Fibroblast of mammary gland (primary cell): Measurements from ENCODE around the gene AJUBA.
"Not testable (repeated sequence)": the region's sequence is repeated elsewhere in the genome, so short reads cannot be mapped to it uniquely, and the experiment has no call there.

Experiments used
- DNase-seq: peaks from one replicate; pipeline ENCODE4 v3.0.0-alpha.2; 2010; ENCODE audit warnings: low read depth
- H3K4me3 ChIP-seq: 2 replicates; pipeline ENCODE4 v1.5.1; 2011; ENCODE audit warnings: low read depth, mild to moderate bottlenecking, low read length, moderate library complexity; ENCODE audit not compliant: control insufficient read depth
- CTCF ChIP-seq: conservative IDR thresholded peaks from 2 replicates; pipeline ENCODE4 v1.5.1; 2011; ENCODE audit warnings: low read depth, low read length, inconsistent platforms; ENCODE audit not compliant: control insufficient read depth, insufficient read depth

AJUBA gene

GRCh38 chr14:23015618-23016017 is 33.3 kb upstream of the AJUBA start:
- no peak for TF ChIP-seq CTCF
- no peak for DNase-seq
- H3K4me3 ChIP-seq, result no peak overlapping the region

- not testable (repeated sequence) for DNase-seq, H3K4me3 ChIP-seq
Observed at GRCh38 chr14:23013749-23014054, 31.4 kb upstream of the AJUBA start.

- TF ChIP-seq CTCF, result no peak
- DNase-seq, result no peak
- H3K4me3 ChIP-seq, result no peak overlapping the region
Observed at GRCh38 chr14:23013054-23013748, 30.9 kb upstream of the AJUBA start.

- peak within 1 kb of the TSS; percentile 53 for H3K4me3 ChIP-seq
- DNase-seq, result peak; percentile 44
- TF ChIP-seq CTCF, result no peak
Observed at GRCh38 chr14:23009939-23010726, 27.8 kb upstream of the AJUBA start, which contains the start of gene C14orf93. TSS of gene C14orf93 (minus strand) at chr14:23010143. CDS start at chr14:22999023, 11,120 bp downstream.

- no peak for DNase-seq
- peak overlapping the region; percentile 53 for H3K4me3 ChIP-seq
- TF ChIP-seq CTCF, result no peak
Observed at GRCh38 chr14:23009483-23009938, 27.2 kb upstream of the AJUBA start.

GRCh38 chr14:23008831-23009230 is 26.5 kb upstream of the AJUBA start:
- DNase-seq, result peak; percentile 28
- TF ChIP-seq CTCF, result no peak
- no peak overlapping the region for H3K4me3 ChIP-seq
